Stromal cell of bone marrow (primary cell): Measurements from ENCODE around the gene PCSK6.
"Not testable (repeated sequence)": the region's sequence is repeated elsewhere in the genome, so short reads cannot be mapped to it uniquely, and the experiment has no call there.

ENCODE experiments used
- DNase-seq: peaks from one replicate; pipeline ENCODE4 v3.0.0-alpha.2; 2012; ENCODE audit warnings: low read depth

PCSK6 gene

GRCh38 chr15:101482526-101483371 is 6.8 kb downstream of the PCSK6 start:
- no peak for DNase-seq

- DNase-seq, result no peak
Measured at GRCh38 chr15:101481917-101482525, 7.5 kb downstream of the PCSK6 start.

GRCh38 chr15:101481381-101481705 is 8.2 kb downstream of the PCSK6 start:
- DNase-seq, result no peak

- no peak for DNase-seq
Measured at GRCh38 chr15:101480613-101481380, 8.7 kb downstream of the PCSK6 start.

- DNase-seq, result no peak
Measured at GRCh38 chr15:101479851-101480612, 9.5 kb downstream of the PCSK6 start.

GRCh38 chr15:101479342-101479845 is 10.1 kb downstream of the PCSK6 start:
- DNase-seq, result no peak

- no peak for DNase-seq
Measured at GRCh38 chr15:101478701-101479341, 10.7 kb downstream of the PCSK6 start.

GRCh38 chr15:101477851-101478362 is 11.6 kb downstream of the PCSK6 start:
- DNase-seq, result no peak

- DNase-seq, result no peak
Measured at GRCh38 chr15:101476756-101477155, 12.8 kb downstream of the PCSK6 start.

GRCh38 chr15:101474983-101475382 is 14.5 kb downstream of the PCSK6 start:
- DNase-seq, result no peak

- no peak for DNase-seq
Measured at GRCh38 chr15:101474233-101474632, 15.3 kb downstream of the PCSK6 start.

GRCh38 chr15:101472033-101472432 is 17.5 kb downstream of the PCSK6 start:
- no peak for DNase-seq

GRCh38 chr15:101470548-101471239 is 18.8 kb downstream of the PCSK6 start:
- no peak for DNase-seq

- no peak for DNase-seq
Measured at GRCh38 chr15:101469520-101470288, 19.8 kb downstream of the PCSK6 start.

- no peak for DNase-seq
Measured at GRCh38 chr15:101466188-101466587, 23.3 kb downstream of the PCSK6 start.

- no peak for DNase-seq
Measured at GRCh38 chr15:101464999-101465669, 24.4 kb downstream of the PCSK6 start.

GRCh38 chr15:101464256-101464998 is 25.1 kb downstream of the PCSK6 start:
- no peak for DNase-seq

GRCh38 chr15:101463696-101464095 is 25.8 kb downstream of the PCSK6 start:
- DNase-seq, result not testable (repeated sequence)

GRCh38 chr15:101463270-101463669 is 26.2 kb downstream of the PCSK6 start:
- DNase-seq, result no peak
